ENCODE results near the gene RIIAD1. TPM values are rescaled to one million over a fixed set of nuclear protein-coding genes. Genes with fewer than 3 reads are reported as not detected.
A peak's percentile ranks its signal among the peaks of the same experiment; 100 is the strongest.
"Not testable (repeated sequence)": the region's sequence is repeated elsewhere in the genome, so short reads cannot be mapped to it uniquely, and the experiment has no call there.

The RIIAD1 gene
- total and polyA plus RNA-seq, 8 donors, result 0.56 to 7.5 (median 0.68) TPM; not detected in 2

GRCh38 chr1:151759241-151759640 lies 37.9 kb downstream of the RIIAD1 start:
- intact Hi-C loops (cut with DNase I), result no loop called here
- DNase-seq (no peak), ATAC-seq (no peak), FAIRE-seq (no peak)
- H3K36me3 ChIP-seq, result peaks cover 0 to 20% (median 10%) of the 10 kb centered on the region in 3 donors
- no peak for TF ChIP-seq CTCF (IDR thresholded peaks at IDR 0.05)
- no peak overlapping the region for H3K4me3 ChIP-seq
- no peaks in the 10 kb centered on the region for H3K9me3 ChIP-seq
- no peaks in the 10 kb centered on the region for H3K27me3 ChIP-seq
- no peak overlapping the region for H3K27ac ChIP-seq
- H3K4me1 ChIP-seq, result peaks cover 3 to 7% (median 4%) of the 10 kb centered on the region in 3 donors

GRCh38 chr1:151760597-151761385 lies 39.5 kb downstream of the RIIAD1 start:
- Histone ChIP-seq H3K36me3 (peaks cover 0 to 20% (median 10%) of the 10 kb centered on the region in 3 donors), H3K4me1 (peaks cover 3 to 10% (median 4%) of the 10 kb centered on the region in 3 donors), H3K4me3 (no peak overlapping the region), H3K9me3 (no peaks in the 10 kb centered on the region), H3K27me3 (no peaks in the 10 kb centered on the region), H3K27ac (no peak overlapping the region)
- intact Hi-C loops (cut with DNase I), result no loop called here
- no peak for FAIRE-seq
- ATAC-seq, result no peak
- no peak for TF ChIP-seq CTCF (IDR thresholded peaks at IDR 0.05)
- 79 to 89% methylated on average over 7 of the region's 7 CpGs for WGBS, 2 donors
- DNase-seq, result no peak

- TF ChIP-seq CTCF (IDR thresholded peaks at IDR 0.05), result no peak
- peaks cover 0 to 17% (median 10%) of the 10 kb centered on the region in 3 donors for H3K36me3 ChIP-seq
- peak within 1 kb of the TSS; percentile 42 to 81 (median 67) for H3K4me3 ChIP-seq
- intact Hi-C loops (cut with DNase I), result no loop called here
- ATAC-seq (peak; percentile 97 to 99 (median 99)), DNase-seq (peak; percentile 77 to 95 (median 83)), FAIRE-seq (no peak)
- no peaks in the 10 kb centered on the region for H3K9me3 ChIP-seq
- H3K27me3 ChIP-seq, result no peaks in the 10 kb centered on the region
- H3K27ac ChIP-seq, result peak within 1 kb of the TSS; percentile 66 to 85 (median 81)
- 0% methylated on average over 66 to 68 of the region's 68 CpGs for WGBS, 2 donors
- peaks cover 3 to 16% (median 4%) of the 10 kb centered on the region in 3 donors for H3K4me1 ChIP-seq
Observed at GRCh38 chr1:151762941-151763921, 41.9 kb downstream of the RIIAD1 start, which contains the start of gene MRPL9. Gene MRPL9 (minus strand): TSS chr1:151763496. CDS start chr1:151763479, 17 bp downstream.

GRCh38 chr1:151763990-151764389 lies 42.7 kb downstream of the RIIAD1 start:
- FAIRE-seq (no peak), DNase-seq (no peak), ATAC-seq (peak in 2 of 4 donors; percentile 10 to 31)
- Histone ChIP-seq H3K27me3 (no peaks in the 10 kb centered on the region), H3K4me3 (peak overlapping the region; percentile 42 to 81 (median 67)), H3K36me3 (peaks cover 0 to 14% (median 10%) of the 10 kb centered on the region in 3 donors), H3K27ac (peak overlapping the region; percentile 66 to 85 (median 81)), H3K9me3 (no peaks in the 10 kb centered on the region), H3K4me1 (peaks cover 3 to 16% (median 4%) of the 10 kb centered on the region in 3 donors)
- 39% methylated on average over 10 of the region's 10 CpGs for WGBS, 2 donors
- TF ChIP-seq CTCF (IDR thresholded peaks at IDR 0.05), result no peak
- intact Hi-C loops (cut with DNase I), result no loop called here

GRCh38 chr1:151768351-151769066 lies 47.2 kb downstream of the RIIAD1 start:
- 18% methylated on average over 2 of the region's 7 CpGs for WGBS, 2 donors
- H3K27me3 ChIP-seq; intact Hi-C loops (cut with DNase I); H3K36me3 ChIP-seq; H3K9me3 ChIP-seq; FAIRE-seq; H3K4me3 ChIP-seq: not testable (repeated sequence)
- peak overlapping the region in 2 of 4 donors; percentile 37 to 42 for H3K27ac ChIP-seq
- peak; percentile 22 to 62 (median 52) for ATAC-seq
- DNase-seq, result peak in 1 of 6 donors; percentile 42
- H3K4me1 ChIP-seq, result peaks cover 0 to 12% (median 4%) of the 10 kb centered on the region in 3 donors

GRCh38 chr1:151769270-151769669 lies 47.9 kb downstream of the RIIAD1 start:
- ATAC-seq; FAIRE-seq; H3K9me3 ChIP-seq; intact Hi-C loops (cut with DNase I); H3K36me3 ChIP-seq; H3K27ac ChIP-seq; H3K27me3 ChIP-seq; H3K4me1 ChIP-seq; H3K4me3 ChIP-seq: not testable (repeated sequence)
- peak in 2 of 6 donors; percentile 16 to 70 for DNase-seq
- WGBS, 2 donors, result 88 to 95% methylated on average over 22 to 34 of the region's 34 CpGs
